Stimulated activated CD4-positive, alpha-beta T cell treated with anti-CD3 and anti-CD28 coated beads, TNF-alpha, amount 100 ng/mL, for 1 hour (primary cell): Measurements from ENCODE around the gene SLC25A44.

Source experiments
- DNase-seq, 3 donors: peaks; one replicate each; pipeline ENCODE4 v3.0.0-alpha.2; 2020; ENCODE audit warnings: low read depth in 3 of 3, low spot score in 1 of 3

Gene SLC25A44

DNA sequence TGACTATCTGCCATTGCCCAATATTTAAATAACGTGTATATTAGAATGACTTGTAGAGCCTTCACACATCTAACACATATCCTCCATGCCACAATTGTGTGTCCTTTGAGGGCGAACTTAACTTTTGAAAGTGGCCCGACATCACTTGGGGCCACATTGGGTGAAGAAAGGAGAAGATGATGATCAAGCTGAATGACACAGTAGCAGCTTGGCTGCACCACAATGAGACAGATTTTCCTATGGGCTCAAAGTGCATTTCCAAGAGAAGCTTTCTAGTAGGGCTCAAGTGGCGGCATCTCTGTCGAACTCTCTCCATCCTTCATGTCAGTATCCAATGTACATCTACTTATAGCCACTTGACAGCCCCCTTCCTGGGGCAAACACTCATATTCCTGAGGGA, 44.3 kb downstream of the SLC25A44 start:
- no peak for DNase-seq

DNA sequence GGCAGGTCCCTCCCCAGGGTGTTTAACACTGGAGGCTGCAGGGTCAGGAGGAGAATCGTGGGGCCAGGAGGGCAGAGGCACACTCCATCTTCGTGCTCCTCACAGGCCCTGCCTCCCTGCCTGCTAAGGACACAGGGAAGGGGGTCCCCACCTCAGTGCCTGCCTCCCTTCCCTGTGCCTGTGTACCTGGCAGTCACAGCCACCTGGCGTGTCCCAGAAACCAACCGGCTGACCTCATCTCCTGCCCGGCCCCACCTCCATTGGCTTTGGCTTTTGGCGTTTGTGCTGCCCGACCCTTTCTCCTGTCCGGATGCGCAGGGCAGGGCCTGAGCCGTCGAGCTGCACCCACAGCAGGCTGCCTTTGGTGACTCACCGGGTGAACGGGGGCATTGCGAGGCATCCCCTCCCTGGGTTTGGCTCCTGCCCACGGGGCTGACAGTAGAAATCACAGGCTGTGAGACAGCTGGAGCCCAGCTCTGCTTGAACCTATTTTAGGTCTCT, 47.5 kb downstream of the SLC25A44 start:
- DNase-seq = no peak

DNA sequence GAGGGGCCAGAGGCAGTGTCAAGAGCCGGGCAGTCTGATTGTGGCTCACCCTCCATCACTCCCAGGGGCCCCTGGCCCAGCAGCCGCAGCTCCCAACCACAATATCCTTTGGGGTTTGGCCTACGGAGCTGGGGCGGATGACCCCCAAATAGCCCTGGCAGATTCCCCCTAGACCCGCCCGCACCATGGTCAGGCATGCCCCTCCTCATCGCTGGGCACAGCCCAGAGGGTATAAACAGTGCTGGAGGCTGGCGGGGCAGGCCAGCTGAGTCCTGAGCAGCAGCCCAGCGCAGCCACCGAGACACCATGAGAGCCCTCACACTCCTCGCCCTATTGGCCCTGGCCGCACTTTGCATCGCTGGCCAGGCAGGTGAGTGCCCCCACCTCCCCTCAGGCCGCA, 48.0 kb downstream of the SLC25A44 start, which contains the start of gene BGLAP:
Gene BGLAP (plus strand): TSS at position 259 of the 400 bp plus-strand sequence. CDS start 48 bp downstream, at position 307.
- no peak for DNase-seq

DNA sequence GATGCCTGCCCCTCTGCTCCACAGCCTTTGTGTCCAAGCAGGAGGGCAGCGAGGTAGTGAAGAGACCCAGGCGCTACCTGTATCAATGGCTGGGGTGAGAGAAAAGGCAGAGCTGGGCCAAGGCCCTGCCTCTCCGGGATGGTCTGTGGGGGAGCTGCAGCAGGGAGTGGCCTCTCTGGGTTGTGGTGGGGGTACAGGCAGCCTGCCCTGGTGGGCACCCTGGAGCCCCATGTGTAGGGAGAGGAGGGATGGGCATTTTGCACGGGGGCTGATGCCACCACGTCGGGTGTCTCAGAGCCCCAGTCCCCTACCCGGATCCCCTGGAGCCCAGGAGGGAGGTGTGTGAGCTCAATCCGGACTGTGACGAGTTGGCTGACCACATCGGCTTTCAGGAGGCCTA, 48.8 kb downstream of the SLC25A44 start:
- no peak for DNase-seq

DNA sequence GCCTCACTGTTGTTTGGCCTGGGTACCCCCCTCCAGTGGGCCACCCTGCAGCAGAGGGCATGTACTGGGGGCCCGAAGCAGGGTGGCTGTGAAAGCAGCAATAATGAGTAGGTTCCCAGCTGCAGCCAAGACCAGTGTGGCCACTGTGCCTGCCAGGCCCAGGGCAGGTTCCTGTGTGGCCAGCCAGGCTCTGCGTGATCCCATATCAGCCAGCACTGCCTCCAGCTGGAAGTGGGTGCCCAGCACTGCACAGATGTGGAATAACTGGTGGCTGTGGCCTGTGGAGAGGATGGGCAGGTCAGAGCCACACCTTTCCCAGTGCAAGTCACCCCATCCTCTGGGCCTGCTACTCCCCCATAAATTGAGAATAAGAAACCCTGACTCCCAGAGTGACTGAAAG, 50.2 kb downstream of the SLC25A44 start:
- DNase-seq = no peak

DNA sequence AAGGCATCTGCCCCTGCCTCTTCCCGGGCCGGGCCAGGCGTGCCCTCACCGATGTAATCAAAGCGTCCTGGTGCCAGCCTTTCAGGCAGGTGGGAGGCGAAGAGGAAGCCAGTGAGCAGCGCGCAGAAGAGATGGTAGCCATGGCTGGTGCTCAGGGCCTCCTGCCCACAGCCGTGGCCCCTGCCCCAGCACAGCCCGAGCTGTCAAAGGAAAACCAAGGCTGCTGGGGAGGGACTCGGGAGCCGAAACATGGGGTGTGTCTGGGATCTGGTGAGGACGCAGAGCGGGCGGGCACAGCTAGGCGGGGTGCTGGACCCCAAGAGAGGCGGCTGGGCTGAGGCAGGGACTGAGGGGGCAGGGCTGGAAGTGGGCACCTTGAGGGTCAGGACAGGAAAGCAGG, 50.8 kb downstream of the SLC25A44 start:
- no peak for DNase-seq

DNA sequence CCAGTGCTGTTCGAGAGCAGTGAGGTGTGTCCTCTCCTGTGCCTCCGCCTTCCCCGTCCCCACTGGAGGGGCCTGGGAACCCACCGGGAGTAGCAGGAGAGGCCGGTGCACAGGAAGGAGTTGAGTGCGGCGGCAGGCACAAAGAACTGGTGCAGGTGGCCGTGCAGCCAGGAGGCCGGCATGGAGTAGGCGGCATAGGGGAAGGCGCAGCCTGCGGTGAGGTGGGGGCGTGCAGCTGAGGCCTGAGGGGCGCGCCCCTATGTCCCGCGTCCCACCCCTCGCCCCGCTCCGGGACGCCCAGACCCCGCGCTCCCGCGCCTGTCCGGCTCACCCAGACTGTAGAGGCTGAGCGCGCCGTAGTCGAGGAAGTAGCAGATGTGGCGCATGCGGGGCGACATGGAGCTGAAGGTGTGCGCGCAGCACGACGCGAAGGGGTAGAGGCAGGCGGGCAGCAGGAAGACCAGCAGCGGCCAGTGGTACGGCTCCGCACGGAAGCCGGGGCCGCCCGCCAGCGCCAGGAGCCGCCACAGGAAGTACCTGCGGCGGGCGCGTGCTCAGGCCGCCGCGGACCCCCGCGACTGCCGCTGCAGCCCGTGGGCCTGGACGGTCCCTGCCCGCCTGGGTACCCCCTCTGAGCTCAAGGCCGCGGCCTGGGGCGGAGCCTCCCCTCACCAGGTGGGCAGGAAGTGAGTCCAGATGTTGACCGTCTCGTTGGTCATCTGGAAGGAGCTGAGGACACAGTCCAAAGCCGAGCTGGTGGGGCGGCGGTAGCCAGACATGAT, 51.7 kb downstream of the SLC25A44 start:
- no peak for DNase-seq

DNA sequence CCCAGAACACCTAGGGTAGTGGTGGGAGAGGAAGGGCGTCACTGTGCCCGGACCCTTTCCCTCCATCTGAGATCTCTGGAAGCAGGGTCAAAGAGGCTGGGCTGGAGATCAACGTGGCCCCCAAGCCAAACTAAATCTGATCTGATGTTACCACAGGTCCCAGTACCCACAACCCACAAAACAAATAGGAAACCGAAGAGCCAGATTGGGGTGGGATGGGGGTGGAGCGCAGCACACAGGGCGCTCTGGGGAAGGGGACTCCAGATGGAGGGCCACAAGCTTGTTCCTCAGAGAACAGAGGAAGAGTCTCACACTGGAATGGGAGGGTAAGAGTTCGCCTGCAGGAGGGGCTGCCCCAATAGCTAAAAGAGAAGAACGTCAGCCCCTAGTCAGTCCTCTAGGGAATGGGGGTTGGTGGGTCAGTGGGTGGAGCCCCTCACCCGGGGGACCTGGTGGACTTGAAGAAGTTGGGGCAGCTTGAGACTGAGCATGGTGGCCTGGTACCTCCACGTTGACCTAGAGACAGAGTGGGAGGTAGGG, 52.4 kb downstream of the SLC25A44 start:
- no peak for DNase-seq

DNA sequence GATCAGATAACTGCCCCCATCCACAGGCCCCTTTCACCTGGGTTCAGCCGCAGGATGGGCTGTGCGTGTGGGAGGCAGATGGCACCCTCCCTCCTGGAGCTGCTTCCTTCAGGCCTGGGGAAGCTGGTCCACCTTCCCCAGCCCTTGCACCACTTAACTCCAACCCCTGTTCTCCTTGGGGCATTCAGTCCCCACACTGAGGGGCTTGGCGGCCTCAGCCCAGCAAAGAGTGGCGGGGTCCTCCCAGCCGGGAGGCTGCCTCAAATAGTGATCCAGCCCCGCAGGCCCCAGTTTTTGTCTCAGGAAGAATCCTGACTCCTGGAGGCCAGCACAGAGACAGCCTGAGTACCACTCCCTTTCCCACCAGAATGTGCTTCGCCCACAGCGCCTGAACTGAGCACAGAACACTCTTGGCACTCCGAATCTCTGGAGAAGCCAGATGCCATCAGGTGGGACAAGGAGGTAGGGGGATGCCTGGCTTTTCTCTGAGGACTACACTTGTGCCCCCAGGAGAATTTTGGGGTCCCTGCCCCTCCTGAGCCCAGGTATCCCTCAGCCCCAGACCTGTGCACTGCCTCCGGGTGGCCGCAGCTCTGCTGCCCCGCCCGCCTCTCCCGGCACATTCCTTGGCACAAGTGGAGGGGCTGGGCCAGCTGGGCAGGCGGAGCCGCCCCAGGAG, 53.0 kb downstream of the SLC25A44 start:
- DNase-seq = no peak

DNA sequence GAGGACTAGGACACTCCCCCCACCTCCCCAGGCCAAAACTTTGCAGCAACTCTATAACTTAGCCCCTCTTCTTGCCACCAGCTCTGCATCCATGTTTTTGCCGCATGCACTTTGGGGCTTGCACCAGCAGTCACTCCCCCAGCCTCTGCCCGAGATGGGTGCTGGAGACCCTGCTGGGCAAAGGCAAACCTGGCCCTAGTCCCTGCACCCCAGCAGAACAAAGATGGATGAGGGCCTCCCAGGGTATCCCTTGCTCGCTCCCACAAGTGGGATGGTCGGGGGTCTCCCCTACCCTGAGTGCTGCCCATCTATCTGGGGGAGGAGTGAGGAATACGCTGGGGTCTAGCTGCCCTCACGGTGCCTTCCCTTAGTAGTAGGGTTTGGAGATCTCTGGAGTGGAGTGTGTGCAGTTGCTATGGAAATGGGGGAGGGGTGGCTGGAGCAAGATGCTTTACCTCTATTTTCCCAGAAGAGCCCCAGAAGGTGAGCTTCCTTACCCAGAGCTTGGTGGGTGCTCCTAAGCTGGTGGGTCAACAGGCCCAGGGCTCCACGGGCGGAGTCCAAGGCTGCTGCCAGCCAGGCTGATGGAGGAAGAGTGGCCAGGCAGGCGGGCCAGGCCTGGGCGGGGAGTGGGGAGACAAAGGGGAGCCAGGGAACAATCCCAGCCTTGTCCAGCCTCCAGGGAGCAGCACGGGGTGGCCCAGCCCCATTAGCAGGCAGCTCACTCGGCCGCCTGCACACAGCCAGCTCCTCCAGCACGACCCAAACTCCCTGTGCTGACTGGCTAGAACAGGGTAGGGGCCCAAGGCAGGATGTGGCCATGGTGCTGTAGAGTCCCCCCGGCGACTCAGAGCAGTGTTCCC, 53.8 kb downstream of the SLC25A44 start, which contains the start of gene PAQR6:
Gene PAQR6 (minus strand): TSS at position 597 of the 863 bp plus-strand sequence. CDS start 1,325 bp downstream, outside the sequence.
- no peak for DNase-seq

DNA sequence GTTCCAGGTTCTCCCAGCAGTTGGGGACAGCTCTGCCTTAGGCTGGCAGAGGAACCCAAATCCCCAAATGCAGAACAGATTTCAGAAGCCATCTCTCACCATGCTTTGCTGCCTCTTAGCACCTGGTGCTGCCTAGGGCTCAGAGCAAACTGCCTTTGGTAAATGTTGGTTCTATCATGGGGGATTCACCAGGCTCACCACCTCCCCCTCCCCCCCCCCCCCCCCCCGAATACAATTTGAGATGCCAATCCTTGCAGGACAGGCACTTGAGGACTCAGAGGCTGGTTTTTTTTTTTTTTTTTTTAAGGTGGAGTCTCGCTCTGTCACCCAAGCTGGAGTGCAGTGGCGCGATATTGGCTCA, 54.4 kb downstream of the SLC25A44 start:
- DNase-seq = no peak

DNA sequence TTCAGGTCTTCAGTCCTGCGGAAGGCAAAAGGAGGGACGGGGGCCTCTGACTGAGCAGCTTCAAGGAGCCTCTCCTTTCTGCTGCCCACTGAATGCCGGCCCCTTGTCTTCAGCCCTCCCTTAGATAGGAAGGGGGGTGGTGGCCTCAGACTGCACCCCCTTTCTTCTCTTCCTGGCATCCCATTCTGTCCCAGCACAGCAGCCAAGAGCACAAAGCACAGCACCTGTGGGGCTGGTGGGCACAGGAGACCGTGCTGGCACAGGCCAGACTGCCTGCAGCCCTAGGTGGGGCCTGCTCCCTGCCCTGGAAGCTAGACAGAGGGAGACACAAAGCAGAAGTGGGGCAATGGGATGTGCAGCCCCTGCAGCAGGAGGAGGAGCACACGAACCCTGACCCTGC, 55.7 kb downstream of the SLC25A44 start:
- DNase-seq = no peak

DNA sequence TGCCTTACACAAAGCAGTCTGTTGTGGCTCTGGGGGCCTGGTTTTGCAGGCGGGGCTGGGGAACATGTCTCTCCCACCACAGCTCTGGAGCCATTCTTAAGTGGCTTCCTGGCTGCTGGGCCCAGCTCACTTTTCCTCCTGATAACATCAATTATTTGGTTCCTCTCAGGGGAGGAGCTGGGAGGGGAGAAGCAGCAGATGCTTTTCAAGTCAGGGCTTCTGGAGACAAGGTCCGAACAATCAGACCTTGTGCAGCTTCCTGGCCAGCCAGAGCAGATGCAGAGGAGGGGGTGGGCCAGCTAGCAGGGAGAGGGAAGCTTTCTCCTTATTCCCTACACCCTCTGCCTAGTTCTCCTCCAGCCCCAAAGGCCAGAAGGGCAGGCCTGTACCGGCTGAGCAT, 57.6 kb downstream of the SLC25A44 start:
- no peak for DNase-seq

DNA sequence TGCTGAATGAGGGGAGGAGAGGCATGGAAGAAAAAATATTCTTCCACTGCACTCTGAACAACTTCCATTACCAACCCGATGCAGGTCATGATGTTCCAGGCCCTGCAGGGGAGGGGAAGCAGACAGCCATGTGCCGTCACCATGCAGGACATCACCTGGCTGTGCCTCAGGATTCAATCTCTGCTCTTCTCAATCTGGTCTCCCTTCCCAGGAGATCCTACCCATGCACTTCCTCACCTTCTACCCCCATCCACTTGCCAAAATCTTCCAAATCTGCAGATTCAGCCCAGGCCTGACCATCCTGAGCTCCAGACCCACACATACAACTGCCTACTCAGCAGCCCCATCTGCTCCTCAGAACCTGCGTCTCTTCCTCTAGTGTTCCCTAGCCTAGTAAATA, 59.7 kb downstream of the SLC25A44 start:
- no peak for DNase-seq

DNA sequence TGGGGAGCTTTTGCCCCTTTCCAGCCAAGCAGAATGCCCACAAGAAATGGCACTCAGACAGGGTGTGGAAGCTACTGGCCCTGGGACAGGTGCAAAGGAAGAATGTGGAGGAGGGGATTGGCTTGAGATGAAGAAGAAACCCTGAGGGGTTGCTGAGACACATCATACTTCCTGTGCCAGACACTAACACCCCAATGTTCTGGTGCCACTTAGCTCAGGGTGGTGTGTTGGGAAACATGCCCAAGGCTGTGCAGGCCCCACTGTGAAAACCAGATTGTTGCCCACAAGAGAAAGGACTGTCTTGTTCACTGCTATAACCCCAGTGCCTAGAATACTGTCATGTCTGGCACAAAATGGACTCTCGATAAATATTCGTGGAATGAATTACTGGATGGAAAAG, 63.8 kb downstream of the SLC25A44 start:
- no peak for DNase-seq

DNA sequence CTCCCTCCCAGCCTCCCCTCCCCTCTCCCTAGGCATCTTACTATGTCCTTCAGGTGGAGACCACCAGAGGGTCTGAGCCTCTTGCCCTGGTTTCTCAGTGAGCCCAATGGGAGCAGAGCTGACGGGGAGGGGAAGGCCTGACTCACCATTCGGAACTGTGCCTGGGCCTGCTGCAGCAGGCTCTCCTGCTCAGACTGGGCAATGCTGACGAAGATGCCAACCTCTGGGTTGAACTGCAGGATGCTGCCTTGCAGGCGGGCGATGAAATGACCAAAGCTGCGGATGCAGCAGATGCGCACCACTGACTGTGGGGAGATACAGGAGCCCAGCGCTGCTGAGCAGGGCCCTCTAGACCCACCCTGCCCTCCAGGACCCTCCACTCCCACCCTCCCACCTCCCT, 65.0 kb downstream of the SLC25A44 start:
- DNase-seq = no peak

DNA sequence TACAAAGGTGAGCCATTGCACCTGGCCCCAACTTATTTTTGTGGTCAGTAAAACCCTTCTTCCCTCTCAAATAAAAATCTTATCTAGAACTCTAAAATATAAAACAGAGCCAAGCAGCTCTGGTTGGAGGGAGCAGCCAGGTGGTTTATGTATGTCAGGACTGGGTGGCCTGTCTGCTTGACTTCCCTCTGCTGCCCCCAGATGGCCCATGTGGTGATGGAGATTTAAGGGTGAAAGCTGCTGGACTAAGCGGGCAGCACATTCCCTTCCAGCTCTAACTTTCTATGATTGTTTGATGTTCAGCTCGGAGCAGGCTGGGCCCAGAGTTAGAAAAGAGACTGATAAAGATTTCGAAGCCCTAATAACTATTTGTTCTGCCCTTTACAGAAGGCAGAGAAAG, 65.9 kb downstream of the SLC25A44 start:
- no peak for DNase-seq

DNA sequence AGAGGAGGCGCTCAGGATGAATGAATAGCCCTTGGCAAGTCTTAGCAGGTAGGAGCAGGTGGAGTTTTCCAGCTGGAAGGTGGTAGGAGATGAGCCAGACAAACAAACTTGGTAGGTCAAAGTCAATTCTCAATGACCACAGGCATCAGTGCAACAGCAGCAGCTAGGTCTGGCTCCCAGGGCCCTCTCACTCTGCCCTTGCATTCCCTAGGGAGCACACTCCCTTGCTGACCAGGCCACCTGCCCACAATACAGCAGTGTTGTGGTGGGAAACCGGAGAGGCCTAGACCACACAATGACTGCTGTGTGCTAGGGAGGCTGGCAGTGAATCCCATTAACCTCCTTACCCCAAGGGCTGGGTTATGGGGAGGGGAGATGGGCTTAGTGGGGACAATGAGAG, 67.0 kb downstream of the SLC25A44 start:
- DNase-seq = no peak
